Activated naive CD8-positive, alpha-beta T cell treated with anti-CD3 and anti-CD28 coated beads, Interleukin-2, amount 10 ng/mL, durations not matched to agents 7 days and 5 days (primary cell): ENCODE results near the gene CASQ2. TPM values are rescaled to one million over a fixed set of nuclear protein-coding genes. Genes with fewer than 3 reads are reported as not detected.

Experiments used
- ATAC-seq: fragments of 150-1000 bp; cut with Tn5 transposase; one replicate; pipeline ENCODE4 v1.10.0; 2021; ENCODE audit warnings: low read depth, moderate library complexity
- POLR2A ChIA-PET: fragments of 350-600 bp; sonication (Branson Sonifier 250); formaldehyde crosslinking; loops from one replicate; lab custom pipeline; 2021; ENCODE audit warnings: antibody characterized with exemption; lab: Charles Lee
- DNase-seq: peaks from one replicate; pipeline ENCODE4 v3.0.0; 2021
- H3K27ac Mint-ChIP-seq: one replicate; pipeline ENCODE4 v1.8.0; 2022; ENCODE audit warnings: mild to moderate bottlenecking, mixed read lengths
- H3K27me3 Mint-ChIP-seq: one replicate; pipeline ENCODE4 v1.8.0; 2022; ENCODE audit warnings: mild to moderate bottlenecking, moderate library complexity, mixed read lengths
- H3K36me3 Mint-ChIP-seq: one replicate; pipeline ENCODE4 v1.8.0; 2021; ENCODE audit warnings: mild to moderate bottlenecking, mixed read lengths
- H3K4me1 Mint-ChIP-seq: one replicate; pipeline ENCODE4 v1.8.0; 2021; ENCODE audit warnings: mixed read lengths
- H3K4me3 Mint-ChIP-seq: one replicate; pipeline ENCODE4 v1.8.0; 2022; ENCODE audit warnings: mild to moderate bottlenecking, moderate library complexity, mixed read lengths
- H3K9me3 Mint-ChIP-seq: one replicate; pipeline ENCODE4 v1.8.0; 2021; ENCODE audit warnings: mixed read lengths
- total RNA-seq, 2 experiments: library from RNA; stranded (reverse); gene quantifications; one replicate each; pipeline ENCODE4 v1.2.3, GENCODE V29; 2021

The CASQ2 gene
- total RNA-seq, 2 experiments from 2014 or later = not detected

- Mint-ChIP-seq H3K36me3 (no peaks in the 10 kb centered on the region), H3K27me3 (peaks cover 3% of the 10 kb centered on the region), H3K4me3 (no peak overlapping the region), H3K9me3 (no peaks in the 10 kb centered on the region), H3K4me1 (no peaks in the 10 kb centered on the region), H3K27ac (no peak overlapping the region)
- no peak for ATAC-seq
- DNase-seq = no peak
- POLR2A ChIA-PET = no interaction called here
These were observed 1.1 kb downstream of the CASQ2 start for GRCh38 chr1:115767403-115767802.

- peaks cover 3% of the 10 kb centered on the region for H3K27me3 Mint-ChIP-seq
- H3K9me3 Mint-ChIP-seq = no peaks in the 10 kb centered on the region
- DNase-seq = no peak
- H3K36me3 Mint-ChIP-seq = no peaks in the 10 kb centered on the region
- H3K27ac Mint-ChIP-seq = no peak overlapping the region
- POLR2A ChIA-PET = no interaction called here
- H3K4me1 Mint-ChIP-seq = no peaks in the 10 kb centered on the region
- H3K4me3 Mint-ChIP-seq = no peak overlapping the region
- ATAC-seq = no peak
These were observed 3.4 kb downstream of the CASQ2 start for GRCh38 chr1:115765091-115765490.

GRCh38 chr1:115764541-115764940 is 4.0 kb downstream of the CASQ2 start:
- no peaks in the 10 kb centered on the region for H3K36me3 Mint-ChIP-seq
- H3K4me1 Mint-ChIP-seq = no peaks in the 10 kb centered on the region
- POLR2A ChIA-PET = no interaction called here
- H3K27ac Mint-ChIP-seq = no peak overlapping the region
- H3K9me3 Mint-ChIP-seq = no peaks in the 10 kb centered on the region
- H3K4me3 Mint-ChIP-seq = no peak overlapping the region
- peaks cover 5% of the 10 kb centered on the region for H3K27me3 Mint-ChIP-seq
- ATAC-seq (no peak), DNase-seq (no peak)

GRCh38 chr1:115762779-115763178 is 5.7 kb downstream of the CASQ2 start:
- Mint-ChIP-seq H3K36me3 (no peaks in the 10 kb centered on the region), H3K4me1 (no peaks in the 10 kb centered on the region), H3K27ac (no peak overlapping the region), H3K27me3 (peaks cover 9% of the 10 kb centered on the region), H3K9me3 (peaks cover 1% of the 10 kb centered on the region), H3K4me3 (no peak overlapping the region)
- ATAC-seq = no peak
- no peak for DNase-seq
- POLR2A ChIA-PET = no interaction called here

GRCh38 chr1:115761601-115762302 is 6.8 kb downstream of the CASQ2 start:
- Mint-ChIP-seq H3K4me1 (no peaks in the 10 kb centered on the region), H3K36me3 (no peaks in the 10 kb centered on the region), H3K27ac (no peak overlapping the region), H3K9me3 (peaks cover 1% of the 10 kb centered on the region), H3K4me3 (no peak overlapping the region), H3K27me3 (peaks cover 9% of the 10 kb centered on the region)
- ATAC-seq = no peak
- POLR2A ChIA-PET = no interaction called here
- no peak for DNase-seq

GRCh38 chr1:115757856-115758255 is 10.7 kb downstream of the CASQ2 start:
- no peaks in the 10 kb centered on the region for H3K4me1 Mint-ChIP-seq
- peaks cover 1% of the 10 kb centered on the region for H3K9me3 Mint-ChIP-seq
- no peak for DNase-seq
- H3K36me3 Mint-ChIP-seq = no peaks in the 10 kb centered on the region
- ATAC-seq = no peak
- POLR2A ChIA-PET = no interaction called here
- H3K27me3 Mint-ChIP-seq = peaks cover 6% of the 10 kb centered on the region
- no peak overlapping the region for H3K4me3 Mint-ChIP-seq
- no peak overlapping the region for H3K27ac Mint-ChIP-seq

- ATAC-seq (no peak), DNase-seq (no peak)
- Mint-ChIP-seq H3K27ac (no peak overlapping the region), H3K36me3 (no peaks in the 10 kb centered on the region), H3K4me3 (no peak overlapping the region), H3K4me1 (no peaks in the 10 kb centered on the region), H3K27me3 (peaks cover 9% of the 10 kb centered on the region), H3K9me3 (peaks cover 1% of the 10 kb centered on the region)
- POLR2A ChIA-PET = no interaction called here
These were observed 11.2 kb downstream of the CASQ2 start for GRCh38 chr1:115757326-115757725.

GRCh38 chr1:115755456-115756370 is 12.8 kb downstream of the CASQ2 start:
- no peak for DNase-seq
- ATAC-seq = no peak
- Mint-ChIP-seq H3K27ac (no peak overlapping the region), H3K4me3 (no peak overlapping the region), H3K9me3 (peaks cover 1% of the 10 kb centered on the region), H3K4me1 (no peaks in the 10 kb centered on the region), H3K36me3 (no peaks in the 10 kb centered on the region), H3K27me3 (peaks cover 9% of the 10 kb centered on the region)
- POLR2A ChIA-PET = no interaction called here

GRCh38 chr1:115753830-115754229 is 14.7 kb downstream of the CASQ2 start:
- POLR2A ChIA-PET = no interaction called here
- no peak for DNase-seq
- H3K27ac Mint-ChIP-seq = no peak overlapping the region
- no peaks in the 10 kb centered on the region for H3K4me1 Mint-ChIP-seq
- peaks cover 1% of the 10 kb centered on the region for H3K9me3 Mint-ChIP-seq
- H3K36me3 Mint-ChIP-seq = no peaks in the 10 kb centered on the region
- no peak overlapping the region for H3K4me3 Mint-ChIP-seq
- no peak for ATAC-seq
- H3K27me3 Mint-ChIP-seq = peaks cover 6% of the 10 kb centered on the region

GRCh38 chr1:115753361-115753760 is 15.2 kb downstream of the CASQ2 start:
- Mint-ChIP-seq H3K9me3 (no peaks in the 10 kb centered on the region), H3K4me3 (no peak overlapping the region), H3K36me3 (no peaks in the 10 kb centered on the region), H3K27me3 (peaks cover 3% of the 10 kb centered on the region), H3K27ac (no peak overlapping the region), H3K4me1 (no peaks in the 10 kb centered on the region)
- ATAC-seq (no peak), DNase-seq (no peak)
- POLR2A ChIA-PET = no interaction called here

- Mint-ChIP-seq H3K27ac (no peak overlapping the region), H3K4me1 (no peaks in the 10 kb centered on the region), H3K9me3 (no peaks in the 10 kb centered on the region), H3K27me3 (peaks cover 10% of the 10 kb centered on the region), H3K4me3 (no peak overlapping the region), H3K36me3 (no peaks in the 10 kb centered on the region)
- POLR2A ChIA-PET = no interaction called here
- ATAC-seq (no peak), DNase-seq (no peak)
These were observed 19.9 kb downstream of the CASQ2 start for GRCh38 chr1:115748401-115749150.

- no peak for DNase-seq
- H3K36me3 Mint-ChIP-seq = no peaks in the 10 kb centered on the region
- ATAC-seq = no peak
- H3K9me3 Mint-ChIP-seq = no peaks in the 10 kb centered on the region
- H3K4me1 Mint-ChIP-seq = no peaks in the 10 kb centered on the region
- no peak overlapping the region for H3K27ac Mint-ChIP-seq
- POLR2A ChIA-PET = no interaction called here
- no peak overlapping the region for H3K4me3 Mint-ChIP-seq
- H3K27me3 Mint-ChIP-seq = peaks cover 8% of the 10 kb centered on the region
These were observed 22.4 kb downstream of the CASQ2 start for GRCh38 chr1:115746021-115746690.

GRCh38 chr1:115744646-115745275 is 23.8 kb downstream of the CASQ2 start:
- H3K4me3 Mint-ChIP-seq = no peak overlapping the region
- H3K27me3 Mint-ChIP-seq = peaks cover 12% of the 10 kb centered on the region
- ATAC-seq (no peak), DNase-seq (no peak)
- H3K4me1 Mint-ChIP-seq = no peaks in the 10 kb centered on the region
- no peak overlapping the region for H3K27ac Mint-ChIP-seq
- H3K36me3 Mint-ChIP-seq = no peaks in the 10 kb centered on the region
- H3K9me3 Mint-ChIP-seq = no peaks in the 10 kb centered on the region
- POLR2A ChIA-PET = no interaction called here
